Activated CD8-positive, alpha-beta T cell treated with anti-CD3 and anti-CD28 coated beads, Interleukin-2, amount 10 ng/mL, durations not matched to agents 7 days and 5 days (primary cell): ENCODE measurements around the gene MMP25. TPM values are rescaled to one million over a fixed set of nuclear protein-coding genes. Genes with fewer than 3 reads are reported as not detected.
"Not testable (repeated sequence)": the region's sequence is repeated elsewhere in the genome, so short reads cannot be mapped to it uniquely, and the experiment has no call there.

ENCODE experiments used
- ATAC-seq: fragments of 150-1000 bp; cut with Tn5 transposase; one replicate; pipeline ENCODE4 v1.10.0; 2021; ENCODE audit warnings: moderate library complexity
- CTCF ChIA-PET: fragments of 350-600 bp; sonication (Branson Sonifier 250); formaldehyde crosslinking; loops from one replicate; lab custom pipeline; 2021; ENCODE audit warnings: antibody characterized with exemption; lab: Charles Lee
- POLR2A ChIA-PET: fragments of 350-600 bp; sonication (Branson Sonifier 250); formaldehyde crosslinking; loops from one replicate; lab custom pipeline; 2021; ENCODE audit warnings: antibody characterized with exemption; lab: Charles Lee
- DNase-seq: peaks from one replicate; pipeline ENCODE4 v3.0.0-alpha.2; 2020
- H3K27ac Mint-ChIP-seq: one replicate; pipeline ENCODE4 v1.8.0; 2021; ENCODE audit warnings: mild to moderate bottlenecking, mixed read lengths
- H3K27me3 Mint-ChIP-seq: one replicate; pipeline ENCODE4 v1.8.0; 2021; ENCODE audit warnings: low read depth, mixed read lengths
- H3K36me3 Mint-ChIP-seq: one replicate; pipeline ENCODE4 v1.8.0; 2021; ENCODE audit warnings: low read depth, mixed read lengths
- H3K4me1 Mint-ChIP-seq: one replicate; pipeline ENCODE4 v1.8.0; 2021; ENCODE audit warnings: low read depth, mixed read lengths
- H3K4me3 Mint-ChIP-seq: one replicate; pipeline ENCODE4 v1.8.0; 2021; ENCODE audit warnings: mild to moderate bottlenecking, mixed read lengths
- H3K9me3 Mint-ChIP-seq: one replicate; pipeline ENCODE4 v1.8.0; 2022; ENCODE audit warnings: mixed read lengths; ENCODE audit not compliant: insufficient read depth
- total RNA-seq, 2 experiments: library from RNA; stranded (reverse); gene quantifications; one replicate each; pipeline ENCODE4 v1.2.3, GENCODE V29; 2021

Gene MMP25
- total RNA-seq, 2 experiments from 2014 or later = 58.0 to 66.1 TPM

GRCh38 chr16:3075523-3075915 lies 29.2 kb downstream of the MMP25 start:
- ChIA-PET CTCF (interaction anchor here (1.0 to 6.7 kb wide), 15 partner anchors 11 to 91 kb away, joined by 3 to 72 read pairs (median 4); partner anchors contain the start of genes IL32, ZNF213 and ZSCAN10), POLR2A (interaction anchor here (0.8 to 6.1 kb wide), 13 partner anchors 8 to 72 kb away, joined by 3 to 68 read pairs (median 8); partner anchors contain the start of genes IL32, ZNF213 and ZSCAN10)
- H3K27ac Mint-ChIP-seq = peak overlapping the region; percentile 94
- DNase-seq (no peak), ATAC-seq (peak; percentile 29)
- H3K27me3 Mint-ChIP-seq = no peaks in the 10 kb centered on the region
- H3K4me1 Mint-ChIP-seq = peaks cover 88% of the 10 kb centered on the region
- H3K4me3 Mint-ChIP-seq = peak overlapping the region; percentile 73
- peaks cover 17% of the 10 kb centered on the region for H3K9me3 Mint-ChIP-seq
- H3K36me3 Mint-ChIP-seq = peaks cover 58% of the 10 kb centered on the region

GRCh38 chr16:3075946-3076345 lies 29.6 kb downstream of the MMP25 start:
- H3K4me3 Mint-ChIP-seq = peak overlapping the region; percentile 73
- H3K27ac Mint-ChIP-seq = peak overlapping the region; percentile 94
- H3K9me3 Mint-ChIP-seq = peaks cover 17% of the 10 kb centered on the region
- H3K27me3 Mint-ChIP-seq, DNase-seq, ATAC-seq: not testable (repeated sequence)
- CTCF ChIA-PET = interaction anchor here (0.8 to 6.7 kb wide), 15 partner anchors 10 to 90 kb away, joined by 3 to 72 read pairs (median 4); partner anchors contain the start of genes IL32, ZNF213 and ZSCAN10
- H3K4me1 Mint-ChIP-seq = peaks cover 86% of the 10 kb centered on the region
- H3K36me3 Mint-ChIP-seq = peaks cover 61% of the 10 kb centered on the region
- POLR2A ChIA-PET = interaction anchor here (0.8 to 6.1 kb wide), 13 partner anchors 8 to 72 kb away, joined by 3 to 68 read pairs (median 7); partner anchors contain the start of genes IL32 and ZSCAN10

GRCh38 chr16:3076577-3076976 lies 30.2 kb downstream of the MMP25 start:
- ChIA-PET CTCF (interaction anchor here (0.8 to 6.7 kb wide), 15 partner anchors 10 to 58 kb away, joined by 3 to 72 read pairs (median 4); partner anchors contain the start of genes IL32, ZNF213 and ZSCAN10), POLR2A (interaction anchor here (0.8 to 6.1 kb wide), 14 partner anchors 10 to 59 kb away, joined by 3 to 68 read pairs (median 5); partner anchors contain the start of genes IL32, ZNF213 and ZSCAN10)
- H3K4me3 Mint-ChIP-seq = peak overlapping the region; percentile 73
- DNase-seq (no peak), ATAC-seq (no peak)
- peak overlapping the region; percentile 94 for H3K27ac Mint-ChIP-seq
- peaks cover 60% of the 10 kb centered on the region for H3K36me3 Mint-ChIP-seq
- H3K4me1 Mint-ChIP-seq = peaks cover 84% of the 10 kb centered on the region
- H3K27me3 Mint-ChIP-seq = no peaks in the 10 kb centered on the region
- H3K9me3 Mint-ChIP-seq = peaks cover 17% of the 10 kb centered on the region

- DNase-seq = no peak
- Mint-ChIP-seq H3K4me1 (peaks cover 66% of the 10 kb centered on the region), H3K27me3 (no peaks in the 10 kb centered on the region), H3K4me3 (no peak overlapping the region), H3K27ac (peak overlapping the region; percentile 43), H3K36me3 (peaks cover 43% of the 10 kb centered on the region), H3K9me3 (peaks cover 17% of the 10 kb centered on the region)
- ChIA-PET CTCF (interaction anchor here (0.8 to 6.7 kb wide), 7 partner anchors 13 to 50 kb away, joined by 3 to 55 read pairs (median 3); no protein-coding TSS in a partner anchor), POLR2A (interaction anchor here (1.1 kb wide), 1 partner anchor 49 kb away, joined by 3 read pairs; no protein-coding TSS in a partner anchor)
- no peak for ATAC-seq
These were observed 33.7 kb downstream of the MMP25 start for GRCh38 chr16:3080024-3080423.

- H3K27me3 Mint-ChIP-seq, H3K4me3 Mint-ChIP-seq, POLR2A ChIA-PET, ATAC-seq, DNase-seq: not testable (repeated sequence)
- CTCF ChIA-PET = interaction anchor here (1.2 kb wide), 1 partner anchor 9 kb away, joined by 3 read pairs; no protein-coding TSS in a partner anchor
- peaks cover 59% of the 10 kb centered on the region for H3K4me1 Mint-ChIP-seq
- peaks cover 33% of the 10 kb centered on the region for H3K36me3 Mint-ChIP-seq
- H3K27ac Mint-ChIP-seq = peak overlapping the region; percentile 20
- peaks cover 17% of the 10 kb centered on the region for H3K9me3 Mint-ChIP-seq
These were observed 35.6 kb downstream of the MMP25 start for GRCh38 chr16:3081957-3082356.

- H3K27me3 Mint-ChIP-seq, DNase-seq, H3K4me3 Mint-ChIP-seq, H3K27ac Mint-ChIP-seq, H3K9me3 Mint-ChIP-seq, ATAC-seq: not testable (repeated sequence)
- POLR2A ChIA-PET = interaction anchor here (1.7 kb wide), 1 partner anchor 9 kb away, joined by 5 read pairs; no protein-coding TSS in a partner anchor
- Mint-ChIP-seq H3K36me3 (peaks cover 21% of the 10 kb centered on the region), H3K4me1 (peaks cover 59% of the 10 kb centered on the region)
- CTCF ChIA-PET = interaction anchor here (1.4 to 1.9 kb wide), 3 partner anchors 20 to 46 kb away, joined by 3 to 5 read pairs (median 5); no protein-coding TSS in a partner anchor
These were observed 37.0 kb downstream of the MMP25 start for GRCh38 chr16:3083408-3083807.

- no peak overlapping the region for H3K4me3 Mint-ChIP-seq
- H3K4me1 Mint-ChIP-seq = peaks cover 54% of the 10 kb centered on the region
- H3K9me3 Mint-ChIP-seq = peaks cover 4% of the 10 kb centered on the region
- H3K27ac Mint-ChIP-seq = no peak overlapping the region
- DNase-seq = no peak
- ChIA-PET CTCF (interaction anchor here (1.9 kb wide), 1 partner anchor 26 kb away, joined by 5 read pairs; no protein-coding TSS in a partner anchor), POLR2A (interaction anchor here (1.7 kb wide), 1 partner anchor 10 kb away, joined by 5 read pairs; no protein-coding TSS in a partner anchor)
- H3K36me3 Mint-ChIP-seq = peaks cover 13% of the 10 kb centered on the region
- no peaks in the 10 kb centered on the region for H3K27me3 Mint-ChIP-seq
- no peak for ATAC-seq
These were observed 38.1 kb downstream of the MMP25 start for GRCh38 chr16:3084491-3084890.

- POLR2A ChIA-PET = no interaction called here
- H3K4me3 Mint-ChIP-seq = no peak overlapping the region
- H3K27ac Mint-ChIP-seq = no peak overlapping the region
- CTCF ChIA-PET = no interaction called here
- DNase-seq (no peak), ATAC-seq (no peak)
- peaks cover under 1% of the 10 kb centered on the region for H3K9me3 Mint-ChIP-seq
- H3K4me1 Mint-ChIP-seq = peaks cover 48% of the 10 kb centered on the region
- no peaks in the 10 kb centered on the region for H3K27me3 Mint-ChIP-seq
- H3K36me3 Mint-ChIP-seq = peaks cover 7% of the 10 kb centered on the region
These were observed 38.8 kb downstream of the MMP25 start for GRCh38 chr16:3084969-3085670.

- Mint-ChIP-seq H3K36me3 (peaks cover 2% of the 10 kb centered on the region), H3K27me3 (no peaks in the 10 kb centered on the region), H3K4me1 (peaks cover 50% of the 10 kb centered on the region), H3K9me3 (no peaks in the 10 kb centered on the region), H3K27ac (peak overlapping the region; percentile 52), H3K4me3 (no peak overlapping the region)
- no peak for ATAC-seq
- no peak for DNase-seq
- POLR2A ChIA-PET = no interaction called here
- CTCF ChIA-PET = no interaction called here
These were observed 39.7 kb downstream of the MMP25 start for GRCh38 chr16:3085868-3086595.

- DNase-seq (no peak), ATAC-seq (no peak)
- Mint-ChIP-seq H3K4me3 (no peak overlapping the region), H3K4me1 (peaks cover 54% of the 10 kb centered on the region), H3K9me3 (no peaks in the 10 kb centered on the region), H3K27me3 (no peaks in the 10 kb centered on the region), H3K36me3 (no peaks in the 10 kb centered on the region), H3K27ac (peak overlapping the region; percentile 55)
- ChIA-PET POLR2A (interaction anchor here (1.2 kb wide), 1 partner anchor 9 kb away, joined by 5 read pairs; no protein-coding TSS in a partner anchor), CTCF (interaction anchor here (0.9 to 3.2 kb wide), 7 partner anchors 9 to 58 kb away, joined by 3 to 21 read pairs (median 5); no protein-coding TSS in a partner anchor)
These were observed 40.4 kb downstream of the MMP25 start for GRCh38 chr16:3086596-3087242.
